KMS-11 (cell line): ENCODE measurements around the gene TAP2.

Experiments used
- H2AFZ ChIP-seq: fragments of 200-600 bp; sonication (generic); 2 replicates; pipeline ENCODE4 v1.6.1; 2016; ENCODE audit warnings: antibody characterized with exemption, mixed run types, low read depth
- H3K27ac ChIP-seq: fragments of 200-600 bp; sonication (generic); 2 replicates; pipeline ENCODE4 v1.6.1; 2016; ENCODE audit warnings: mild to moderate bottlenecking, mixed run types
- H3K27me3 ChIP-seq: fragments of 200-600 bp; sonication (generic); 2 replicates; pipeline ENCODE4 v1.6.1; 2017; ENCODE audit warnings: mild to moderate bottlenecking, low read depth, mixed run types, moderate library complexity; ENCODE audit not compliant: insufficient read depth
- H3K36me3 ChIP-seq: fragments of 200-600 bp; sonication (generic); 2 replicates; pipeline ENCODE4 v1.6.1; 2017; ENCODE audit warnings: mild to moderate bottlenecking, mixed run types; ENCODE audit not compliant: insufficient read depth
- H3K4me1 ChIP-seq: fragments of 200-600 bp; sonication (generic); 2 replicates; pipeline ENCODE4 v1.6.1; 2016; ENCODE audit warnings: mild to moderate bottlenecking, low read depth, mixed run types; ENCODE audit not compliant: poor library complexity, severe bottlenecking
- H3K4me2 ChIP-seq: fragments of 200-600 bp; sonication (generic); 2 replicates; pipeline ENCODE4 v1.7.0; 2016; ENCODE audit warnings: mild to moderate bottlenecking, mixed run types
- H3K4me3 ChIP-seq: fragments of 200-600 bp; sonication (generic); IDR thresholded peaks from 2 replicates; pipeline ENCODE4 v1.6.1; 2017; ENCODE audit warnings: low read depth, low read length, mixed read lengths; ENCODE audit not compliant: insufficient read depth
- H3K79me2 ChIP-seq: fragments of 200-600 bp; sonication (generic); 2 replicates; pipeline ENCODE4 v1.6.1; 2016; ENCODE audit warnings: low read depth, mixed run types; ENCODE audit not compliant: insufficient read depth
- H3K9ac ChIP-seq: fragments of 200-600 bp; sonication (generic); 2 replicates; pipeline ENCODE4 v1.6.1; 2016; ENCODE audit warnings: mild to moderate bottlenecking, mixed run types
- H4K20me1 ChIP-seq: fragments of 200-600 bp; sonication (generic); 2 replicates; pipeline ENCODE4 v1.6.1; 2016; ENCODE audit warnings: mild to moderate bottlenecking, mixed run types; ENCODE audit not compliant: insufficient read depth
- TF ChIP-seq, protein P1 (sequence below): fragments of 200-600 bp; sonication (generic); conservative IDR thresholded peaks from 2 replicates; pipeline ENCODE4 v1.6.1; 2017; ENCODE audit warnings: low read depth, mild to moderate bottlenecking, antibody characterized with exemption, low read length, moderate library complexity, mixed read lengths

The TAP2 gene

DNA sequence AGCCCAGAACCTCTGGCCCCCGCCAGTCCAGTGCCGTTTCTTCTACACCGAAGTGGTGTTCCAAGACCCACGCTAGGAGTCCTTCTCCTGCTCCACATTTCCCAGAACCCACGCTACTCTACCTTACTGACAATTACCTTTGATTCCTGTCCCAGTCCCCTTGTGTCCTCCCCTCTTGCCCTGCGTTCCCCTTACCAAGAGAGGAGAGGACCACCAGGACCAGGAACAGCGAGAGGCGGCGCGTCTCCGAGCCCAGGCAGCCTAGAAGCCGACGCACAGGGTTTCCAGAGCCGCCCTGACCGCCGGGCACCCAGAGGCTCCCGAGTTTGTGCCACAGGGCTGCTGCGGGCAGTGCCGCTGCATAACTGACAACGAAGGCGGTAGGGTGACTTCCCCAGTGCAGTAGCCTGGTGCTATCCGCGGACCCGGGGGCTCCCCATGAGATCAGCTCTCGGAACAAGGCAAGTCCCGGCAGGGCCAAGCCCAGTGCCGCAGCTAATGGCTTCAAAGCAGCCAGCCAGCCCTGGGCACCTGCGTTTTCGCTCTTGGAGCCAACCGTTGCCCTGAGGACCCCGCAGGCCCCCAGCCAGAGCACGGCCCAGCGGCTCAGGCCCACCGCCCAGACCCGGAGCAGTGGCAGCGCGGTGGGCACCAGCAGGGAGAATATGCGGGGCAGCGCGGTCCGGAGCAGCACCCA is 14.5 kb upstream of the TAP2 start:
- peak overlapping the region; percentile 75 for H3K9ac ChIP-seq
- no peaks in the 10 kb centered on the region for H3K27me3 ChIP-seq
- H2AFZ ChIP-seq: peak overlapping the region; percentile 72
- TF ChIP-seq, protein P1, sequence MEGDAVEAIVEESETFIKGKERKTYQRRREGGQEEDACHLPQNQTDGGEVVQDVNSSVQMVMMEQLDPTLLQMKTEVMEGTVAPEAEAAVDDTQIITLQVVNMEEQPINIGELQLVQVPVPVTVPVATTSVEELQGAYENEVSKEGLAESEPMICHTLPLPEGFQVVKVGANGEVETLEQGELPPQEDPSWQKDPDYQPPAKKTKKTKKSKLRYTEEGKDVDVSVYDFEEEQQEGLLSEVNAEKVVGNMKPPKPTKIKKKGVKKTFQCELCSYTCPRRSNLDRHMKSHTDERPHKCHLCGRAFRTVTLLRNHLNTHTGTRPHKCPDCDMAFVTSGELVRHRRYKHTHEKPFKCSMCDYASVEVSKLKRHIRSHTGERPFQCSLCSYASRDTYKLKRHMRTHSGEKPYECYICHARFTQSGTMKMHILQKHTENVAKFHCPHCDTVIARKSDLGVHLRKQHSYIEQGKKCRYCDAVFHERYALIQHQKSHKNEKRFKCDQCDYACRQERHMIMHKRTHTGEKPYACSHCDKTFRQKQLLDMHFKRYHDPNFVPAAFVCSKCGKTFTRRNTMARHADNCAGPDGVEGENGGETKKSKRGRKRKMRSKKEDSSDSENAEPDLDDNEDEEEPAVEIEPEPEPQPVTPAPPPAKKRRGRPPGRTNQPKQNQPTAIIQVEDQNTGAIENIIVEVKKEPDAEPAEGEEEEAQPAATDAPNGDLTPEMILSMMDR: no peak
- peaks cover 31% of the 10 kb centered on the region for H3K79me2 ChIP-seq
- peak overlapping the region; percentile 67 for H3K27ac ChIP-seq
- no peaks in the 10 kb centered on the region; the same call in 1 of the 2 replicates for H3K36me3 ChIP-seq
- no peak overlapping the region for H3K4me3 ChIP-seq
- H3K4me2 ChIP-seq: peak overlapping the region; percentile 90
- H3K4me1 ChIP-seq: peaks cover 22% of the 10 kb centered on the region
- H4K20me1 ChIP-seq: no peaks in the 10 kb centered on the region

DNA sequence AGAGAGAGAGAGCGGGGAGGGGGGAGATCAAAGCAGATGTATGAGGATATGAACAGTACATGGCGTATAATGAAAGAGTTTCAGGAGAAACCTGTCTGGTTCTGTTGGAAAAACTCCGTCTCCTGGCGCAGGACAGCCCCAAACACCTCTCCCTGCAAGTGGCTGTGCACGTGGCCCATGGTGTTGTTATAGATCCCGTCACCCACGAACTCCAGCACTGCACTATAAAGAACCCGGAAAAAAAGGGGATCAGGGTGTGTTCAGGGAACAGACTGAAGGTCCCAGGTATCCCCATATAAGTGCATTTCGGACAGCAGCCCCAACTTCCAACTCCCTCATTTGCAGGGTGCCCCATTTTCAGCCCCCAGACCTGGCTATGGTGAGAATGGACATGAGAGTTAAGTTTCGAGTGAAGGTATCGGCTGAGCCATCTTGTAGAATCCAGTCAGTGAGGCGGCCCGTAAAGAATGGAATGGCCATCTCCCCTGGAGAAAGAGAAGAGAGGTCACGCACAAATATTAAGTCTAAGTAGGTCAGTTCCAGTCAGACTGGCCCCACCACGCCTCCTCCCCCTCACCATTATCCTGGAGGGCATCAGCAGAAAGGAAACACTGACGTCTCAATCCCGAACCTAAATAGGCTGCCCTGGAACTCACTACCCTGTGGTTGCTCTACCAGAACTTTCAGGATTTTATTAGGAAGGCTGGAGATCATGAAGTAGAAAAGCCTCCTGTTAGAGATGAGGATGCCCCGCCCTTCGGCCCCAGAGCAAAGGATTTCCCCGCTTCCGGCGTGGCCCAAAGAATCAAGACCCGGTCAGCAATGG is 13.7 kb upstream of the TAP2 start:
- H3K27me3 ChIP-seq: no peaks in the 10 kb centered on the region
- no peak overlapping the region for H3K4me3 ChIP-seq
- peaks cover 31% of the 10 kb centered on the region for H3K79me2 ChIP-seq
- H2AFZ ChIP-seq: peak overlapping the region; percentile 72; the same call in 1 of the 2 replicates
- TF ChIP-seq, protein P1: no peak
- peak overlapping the region; percentile 67 for H3K27ac ChIP-seq
- no peaks in the 10 kb centered on the region; the same call in 1 of the 2 replicates for H3K36me3 ChIP-seq
- H4K20me1 ChIP-seq: no peaks in the 10 kb centered on the region
- H3K9ac ChIP-seq: peak overlapping the region; percentile 75; the same call in 1 of the 2 replicates
- peaks cover 22% of the 10 kb centered on the region for H3K4me1 ChIP-seq
- H3K4me2 ChIP-seq: peak overlapping the region; percentile 90

DNA sequence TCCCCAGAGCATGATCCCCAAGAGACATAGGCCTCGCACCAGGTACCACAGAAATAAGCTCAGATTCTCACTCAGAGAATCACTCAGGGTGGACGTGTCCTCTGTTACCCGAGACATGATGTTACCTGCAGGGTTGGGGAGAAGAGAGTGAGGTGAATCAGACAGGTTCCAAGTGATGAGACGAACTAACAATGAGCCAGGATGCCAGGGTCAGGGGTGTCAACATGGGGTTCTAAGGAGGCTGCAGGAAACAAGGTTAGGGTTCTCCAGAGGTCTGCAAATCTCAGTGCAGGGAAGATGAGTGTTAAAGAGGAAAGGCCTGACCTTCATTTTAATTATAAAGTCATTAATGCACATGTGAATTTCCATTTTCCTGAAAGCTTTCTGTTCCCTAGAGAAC is 12.5 kb upstream of the TAP2 start:
- no peak overlapping the region for H2AFZ ChIP-seq
- no peaks in the 10 kb centered on the region for H3K27me3 ChIP-seq
- no peak overlapping the region for H3K4me3 ChIP-seq
- H3K4me1 ChIP-seq: peaks cover 33% of the 10 kb centered on the region
- H3K36me3 ChIP-seq: no peaks in the 10 kb centered on the region; the same call in 1 of the 2 replicates
- no peak overlapping the region for H3K9ac ChIP-seq
- peaks cover 28% of the 10 kb centered on the region for H3K79me2 ChIP-seq
- no peaks in the 10 kb centered on the region for H4K20me1 ChIP-seq
- TF ChIP-seq, protein P1: no peak
- H3K4me2 ChIP-seq: no peak overlapping the region
- no peak overlapping the region for H3K27ac ChIP-seq

DNA sequence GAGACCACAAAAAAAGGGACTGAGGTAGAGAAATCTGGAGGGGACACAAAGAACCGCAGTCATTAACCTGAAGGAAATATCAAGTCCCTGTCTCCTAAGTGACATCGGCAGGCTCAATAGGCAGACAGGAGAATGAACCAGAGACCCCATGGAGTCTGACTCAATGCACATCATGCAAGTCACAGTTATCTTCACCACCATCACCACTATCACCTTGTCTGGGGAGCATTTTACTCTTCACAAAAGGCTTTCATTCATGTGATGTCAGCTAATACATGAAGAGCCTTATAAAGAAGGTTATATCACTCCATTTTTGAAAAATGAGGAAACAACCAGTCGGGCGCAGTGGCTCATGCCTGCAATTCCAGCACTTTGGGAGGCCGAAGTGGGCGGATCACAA is 10.6 kb upstream of the TAP2 start:
- no peak overlapping the region for H2AFZ ChIP-seq
- no peak overlapping the region for H3K4me3 ChIP-seq
- peaks cover 12% of the 10 kb centered on the region; the same call in 1 of the 2 replicates for H3K79me2 ChIP-seq
- TF ChIP-seq, protein P1: no peak
- H3K27ac ChIP-seq: no peak overlapping the region
- H3K9ac ChIP-seq: no peak overlapping the region
- H3K4me2 ChIP-seq: no peak overlapping the region
- H3K4me1 ChIP-seq: peaks cover 36% of the 10 kb centered on the region
- no peaks in the 10 kb centered on the region for H4K20me1 ChIP-seq
- no peaks in the 10 kb centered on the region for H3K27me3 ChIP-seq
- no peaks in the 10 kb centered on the region; the same call in 1 of the 2 replicates for H3K36me3 ChIP-seq
